Progenitor cell of endocrine pancreas (in vitro differentiated cells): ENCODE measurements around the gene KCNMA1. TPM values are rescaled to one million over a fixed set of nuclear protein-coding genes. Genes with fewer than 3 reads are reported as not detected.

Experiments
- DNase-seq: peaks from one replicate; pipeline ENCODE4 v3.0.0; 2021; ENCODE audit warnings: low spot score; ENCODE audit not compliant: unreplicated experiment
- H3K27ac Mint-ChIP-seq: 2 replicates; pipeline ENCODE4 v1.8.0; 2021; ENCODE audit warnings: mild to moderate bottlenecking, moderate library complexity, mixed read lengths
- H3K27me3 Mint-ChIP-seq: 2 replicates; pipeline ENCODE4 v1.8.0; 2021; ENCODE audit warnings: mixed read lengths
- H3K36me3 Mint-ChIP-seq: 2 replicates; pipeline ENCODE4 v1.8.0; 2022; ENCODE audit warnings: mixed read lengths; ENCODE audit not compliant: insufficient read depth
- H3K4me1 Mint-ChIP-seq: 2 replicates; pipeline ENCODE4 v1.8.0; 2021; ENCODE audit warnings: low read depth, mixed read lengths
- H3K4me3 Mint-ChIP-seq: 2 replicates; pipeline ENCODE4 v1.8.0; 2021; ENCODE audit warnings: low read depth, mild to moderate bottlenecking, moderate library complexity, mixed read lengths
- H3K9me3 Mint-ChIP-seq: 2 replicates; pipeline ENCODE4 v1.8.0; 2021; ENCODE audit warnings: low read depth, mixed read lengths
- total RNA-seq: library from RNA; stranded (reverse); gene quantifications from 2 replicates; pipeline ENCODE4 v1.2.1, GENCODE V29; 2021
- TF ChIP-seq, protein P1 (sequence below): fragments of 200-600 bp; sonication (generic); IDR thresholded peaks from one replicate; pipeline ENCODE4 v1.5.0; 2021; ENCODE audit warnings: antibody characterized with exemption, mild to moderate bottlenecking; ENCODE audit not compliant: unreplicated experiment

Gene KCNMA1
- total RNA-seq, 1 donor from 2014 or later: 5.8 TPM

GRCh38 chr10:77594471-77594783 is 43.2 kb downstream of the KCNMA1 start:
- TF ChIP-seq, protein P1, sequence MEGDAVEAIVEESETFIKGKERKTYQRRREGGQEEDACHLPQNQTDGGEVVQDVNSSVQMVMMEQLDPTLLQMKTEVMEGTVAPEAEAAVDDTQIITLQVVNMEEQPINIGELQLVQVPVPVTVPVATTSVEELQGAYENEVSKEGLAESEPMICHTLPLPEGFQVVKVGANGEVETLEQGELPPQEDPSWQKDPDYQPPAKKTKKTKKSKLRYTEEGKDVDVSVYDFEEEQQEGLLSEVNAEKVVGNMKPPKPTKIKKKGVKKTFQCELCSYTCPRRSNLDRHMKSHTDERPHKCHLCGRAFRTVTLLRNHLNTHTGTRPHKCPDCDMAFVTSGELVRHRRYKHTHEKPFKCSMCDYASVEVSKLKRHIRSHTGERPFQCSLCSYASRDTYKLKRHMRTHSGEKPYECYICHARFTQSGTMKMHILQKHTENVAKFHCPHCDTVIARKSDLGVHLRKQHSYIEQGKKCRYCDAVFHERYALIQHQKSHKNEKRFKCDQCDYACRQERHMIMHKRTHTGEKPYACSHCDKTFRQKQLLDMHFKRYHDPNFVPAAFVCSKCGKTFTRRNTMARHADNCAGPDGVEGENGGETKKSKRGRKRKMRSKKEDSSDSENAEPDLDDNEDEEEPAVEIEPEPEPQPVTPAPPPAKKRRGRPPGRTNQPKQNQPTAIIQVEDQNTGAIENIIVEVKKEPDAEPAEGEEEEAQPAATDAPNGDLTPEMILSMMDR: no peak
- no peak overlapping the region for H3K27ac Mint-ChIP-seq
- H3K4me1 Mint-ChIP-seq: no peaks in the 10 kb centered on the region
- no peak for DNase-seq
- peaks cover 5% of the 10 kb centered on the region for H3K27me3 Mint-ChIP-seq
- H3K4me3 Mint-ChIP-seq: no peak overlapping the region
- H3K9me3 Mint-ChIP-seq: no peaks in the 10 kb centered on the region
- no peaks in the 10 kb centered on the region for H3K36me3 Mint-ChIP-seq

DNA sequence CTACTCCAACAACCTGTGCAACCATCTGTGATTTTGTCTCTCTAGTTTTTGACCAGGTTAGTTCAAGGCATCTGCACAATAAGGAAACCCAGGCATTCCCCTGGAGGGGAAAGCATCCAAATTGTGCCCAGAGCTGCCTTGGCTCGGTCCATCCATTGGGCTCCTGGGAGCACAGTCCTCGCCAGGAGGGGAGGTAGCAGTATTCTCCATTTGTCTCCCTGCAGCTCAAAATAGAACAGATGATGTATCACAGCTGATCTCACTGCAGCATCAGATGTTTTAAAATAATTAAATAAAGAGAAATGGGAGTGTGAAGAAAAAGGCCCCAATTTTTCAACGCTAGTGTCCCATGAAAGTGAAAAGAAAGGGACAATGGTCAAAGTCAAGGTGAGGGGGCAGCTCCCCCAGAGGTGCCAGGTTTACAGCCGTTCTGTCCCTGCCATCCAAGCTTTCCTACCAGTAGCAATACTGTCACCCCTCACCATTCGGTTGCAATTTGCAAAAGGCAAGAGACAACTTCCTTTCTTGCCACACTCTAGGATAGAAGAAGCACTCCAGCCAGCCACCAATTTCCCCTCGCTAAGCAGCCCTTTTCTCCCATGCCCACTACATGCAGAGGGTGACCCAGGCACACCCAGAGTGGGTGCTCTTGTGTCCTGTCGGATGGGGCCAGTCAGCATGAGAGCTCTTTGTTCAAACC is 43.7 kb downstream of the KCNMA1 start:
- TF ChIP-seq, protein P1: no peak
- Mint-ChIP-seq H3K4me1 (no peaks in the 10 kb centered on the region), H3K4me3 (no peak overlapping the region), H3K9me3 (no peaks in the 10 kb centered on the region), H3K27me3 (peaks cover 5% of the 10 kb centered on the region), H3K36me3 (no peaks in the 10 kb centered on the region), H3K27ac (no peak overlapping the region)
- DNase-seq: no peak

DNA sequence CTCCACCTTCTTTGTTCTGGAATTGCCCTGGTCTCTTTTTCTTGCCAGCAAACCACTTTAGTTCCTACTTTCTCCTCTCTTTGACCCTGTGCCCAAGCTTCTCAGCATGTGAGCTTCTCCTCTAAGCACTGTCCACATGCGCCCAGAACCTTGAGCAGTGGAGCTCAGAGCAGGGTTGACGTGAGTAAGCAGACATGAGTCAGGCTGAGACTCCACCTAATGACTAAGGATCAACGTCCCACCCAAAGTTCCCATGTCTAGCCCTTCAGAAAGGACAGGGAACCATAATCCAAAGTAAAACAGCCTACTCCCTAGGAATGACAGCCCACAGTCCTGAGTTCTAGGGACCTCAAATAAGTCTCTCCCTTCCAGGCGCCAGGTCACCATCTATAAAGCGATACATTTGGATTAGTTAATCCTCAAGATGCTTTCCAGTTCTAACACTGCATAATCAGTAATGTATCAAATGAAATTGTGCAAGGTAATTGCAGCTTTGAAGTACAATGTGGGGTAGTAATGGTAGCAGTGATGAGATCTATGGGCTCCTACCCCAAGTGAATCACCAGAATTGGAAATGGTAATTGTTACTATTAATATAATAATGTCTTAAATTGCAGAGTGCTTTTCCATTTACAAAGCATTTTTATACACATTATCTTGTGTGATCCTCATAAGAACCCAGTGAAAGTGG is 44.5 kb downstream of the KCNMA1 start:
- TF ChIP-seq, protein P1: no peak
- Mint-ChIP-seq H3K4me1 (peaks cover 4% of the 10 kb centered on the region), H3K27me3 (no peaks in the 10 kb centered on the region), H3K9me3 (peaks cover 7% of the 10 kb centered on the region), H3K27ac (no peak overlapping the region), H3K4me3 (no peak overlapping the region), H3K36me3 (peaks cover 5% of the 10 kb centered on the region)
- no peak for DNase-seq

GRCh38 chr10:77592510-77592909 is 45.1 kb downstream of the KCNMA1 start:
- Mint-ChIP-seq H3K27ac (no peak overlapping the region), H3K36me3 (peaks cover 6% of the 10 kb centered on the region), H3K27me3 (no peaks in the 10 kb centered on the region), H3K4me3 (no peak overlapping the region), H3K4me1 (peaks cover 9% of the 10 kb centered on the region), H3K9me3 (peaks cover 7% of the 10 kb centered on the region)
- TF ChIP-seq, protein P1: no peak
- DNase-seq: no peak

- Mint-ChIP-seq H3K4me1 (peaks cover 19% of the 10 kb centered on the region), H3K9me3 (peaks cover 7% of the 10 kb centered on the region), H3K36me3 (peaks cover 6% of the 10 kb centered on the region), H3K4me3 (no peak overlapping the region), H3K27ac (no peak overlapping the region), H3K27me3 (no peaks in the 10 kb centered on the region)
- DNase-seq: no peak
- TF ChIP-seq, protein P1: no peak
These were observed 46.2 kb downstream of the KCNMA1 start for GRCh38 chr10:77591238-77591880.
